K562 (cell line): ENCODE results near the gene HSPA4L. TPM values are rescaled to one million over a fixed set of nuclear protein-coding genes. Genes with fewer than 3 reads are reported as not detected.

Experiments used
- ATF1 ChIP-seq, 2 experiments: fragments of 450-650 bp in 1 of 2; IDR thresholded peaks; 2 replicates each; pipeline ENCODE4 v1.6.1; 2016; ENCODE audit warnings: missing compliant biosample characterization in 1 of 2, missing genetic modification characterization in 1 of 2
- CHCHD3 ChIP-seq: fragments of 250-450 bp; sonication (Bioruptor Pico); IDR thresholded peaks from 2 replicates; pipeline ENCODE4 v2.1.2; 2022; ENCODE audit warnings: mild to moderate bottlenecking
- ETS2 ChIP-seq: IDR thresholded peaks from 2 replicates; pipeline ENCODE4 v1.6.1; 2016; ENCODE audit warnings: borderline replicate concordance, missing genetic modification characterization, mild to moderate bottlenecking, moderate library complexity, missing compliant biosample characterization; ENCODE audit not compliant: poor library complexity, severe bottlenecking
- FOXJ3 ChIP-seq: sonication (generic); formaldehyde crosslinking; IDR thresholded peaks from 2 replicates; pipeline ENCODE4 v1.4.0; 2020; ENCODE audit warnings: mild to moderate bottlenecking, missing genetic modification reagents
- MAFG ChIP-seq: fragments of 450-650 bp; conservative IDR thresholded peaks from 2 replicates; pipeline ENCODE4 v1.6.1; 2016; ENCODE audit warnings: missing genetic modification characterization, missing compliant biosample characterization
- MCM3 ChIP-seq: fragments of 450-650 bp; IDR thresholded peaks from 2 replicates; pipeline ENCODE4 v1.6.1; 2016
- NFXL1 ChIP-seq: fragments of 450-650 bp; formaldehyde crosslinking; IDR thresholded peaks from 2 replicates; pipeline ENCODE4 v1.4.0; 2021; ENCODE audit warnings: mild to moderate bottlenecking
- NFYB ChIP-seq: IDR thresholded peaks from 2 replicates; pipeline ENCODE4 v1.6.1; 2011; ENCODE audit warnings: mild to moderate bottlenecking, moderate library complexity; ENCODE audit not compliant: insufficient read length; ENCODE audit errors: extremely low read depth
- POLR2A ChIP-seq: fragments of 450-650 bp; conservative IDR thresholded peaks from 2 replicates; pipeline ENCODE4 v1.6.1; 2016
- SMARCB1 ChIP-seq: IDR thresholded peaks from 2 replicates; pipeline ENCODE4 v1.6.1; 2011; ENCODE audit warnings: improper control_type of control experiment, low read depth; ENCODE audit not compliant: insufficient read length
- ZEB2 ChIP-seq: fragments of 450-650 bp; IDR thresholded peaks from 2 replicates; pipeline ENCODE4 v1.6.1; 2016
- ZNF232 ChIP-seq: sonication (generic); formaldehyde crosslinking; IDR thresholded peaks from 2 replicates; pipeline ENCODE4 v1.8.0; 2022; ENCODE audit warnings: mild to moderate bottlenecking, missing genetic modification reagents
- ZNF316 ChIP-seq: fragments of 450-650 bp; IDR thresholded peaks from 2 replicates; pipeline ENCODE4 v1.6.1; 2016
- ZNF778 ChIP-seq: fragments of 450-650 bp; formaldehyde crosslinking; IDR thresholded peaks from 2 replicates; pipeline ENCODE4 v1.4.0; 2020; ENCODE audit warnings: mild to moderate bottlenecking, moderate library complexity
- polyA plus RNA-seq, 8 experiments: library from polyadenylated mRNA; depleted of rRNA in 4 of 8; stranded (reverse) in 5 of 8; unstranded in 3 of 8; fragments of >200 nt; fragmentation: Nextera tagmentation in 2 of 8; fragmentation: Illumina TruSeq in 1 of 8; extraction: Ambion mirVana in 2 of 8; extraction: Trizol in 1 of 8; gene quantifications; 2 replicates each; pipeline versions ENCODE4 v1.2.1 to v1.2.3, GENCODE V29; 2011 to 2014; ENCODE audit warnings: inconsistent platforms in 1 of 8, missing spikeins in 1 of 8
- total RNA-seq, 7 experiments: library from RNA; depleted of rRNA in 6 of 7; stranded (reverse); fragments of >200 nt in 6 of 7; fragmentation: Illumina TruSeq in 2 of 7; extraction: Trizol in 2 of 7; gene quantifications; 2 replicates each; pipeline versions ENCODE4 v1.2.1 to v1.2.3, GENCODE V29; 2011 to 2021; ENCODE audit warnings: low replicate concordance in 1 of 7
- TF ChIP-seq, protein P1 (sequence below): sonication (generic); formaldehyde crosslinking; IDR thresholded peaks from 2 replicates; pipeline ENCODE4 v1.8.0; 2023; ENCODE audit warnings: mild to moderate bottlenecking, missing genetic modification reagents
- TF ChIP-seq, protein P2 (sequence below): sonication (generic); formaldehyde crosslinking; IDR thresholded peaks from 2 replicates; pipeline ENCODE4 v1.4.0; 2020; ENCODE audit warnings: mild to moderate bottlenecking, missing genetic modification reagents
- TF ChIP-seq, protein P3 (sequence below): fragments of 450-650 bp; IDR thresholded peaks from 2 replicates; pipeline ENCODE4 v1.6.1; 2017; ENCODE audit warnings: antibody characterized with exemption, mild to moderate bottlenecking
- TF ChIP-seq, protein P4 (sequence below): fragments of 450-650 bp; IDR thresholded peaks from 2 replicates; pipeline ENCODE4 v1.6.1; 2018; ENCODE audit warnings: mild to moderate bottlenecking, low read depth; ENCODE audit not compliant: partially characterized antibody

HSPA4L gene
- total and polyA plus RNA-seq, 9 of the 15 experiments (the other 6 are each of a cell fraction or from before 2014, with no cell fraction given), result 12.3 to 37.0 (median 21.7) TPM

DNA sequence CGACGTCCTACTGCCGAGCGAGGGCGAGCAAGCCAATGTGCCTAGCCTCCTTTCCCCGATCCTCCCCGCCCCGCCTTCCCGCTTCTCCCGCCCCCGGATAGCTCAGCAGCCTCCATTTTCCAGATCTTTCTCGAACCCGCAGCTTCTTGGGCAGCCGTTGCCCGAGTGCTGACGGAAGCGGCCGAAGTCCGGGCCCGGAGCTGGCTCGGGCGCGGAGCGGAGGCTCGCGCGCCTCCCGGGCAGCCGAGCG, 172 bp upstream of the HSPA4L start (continued):
- TF ChIP-seq, protein P1, sequence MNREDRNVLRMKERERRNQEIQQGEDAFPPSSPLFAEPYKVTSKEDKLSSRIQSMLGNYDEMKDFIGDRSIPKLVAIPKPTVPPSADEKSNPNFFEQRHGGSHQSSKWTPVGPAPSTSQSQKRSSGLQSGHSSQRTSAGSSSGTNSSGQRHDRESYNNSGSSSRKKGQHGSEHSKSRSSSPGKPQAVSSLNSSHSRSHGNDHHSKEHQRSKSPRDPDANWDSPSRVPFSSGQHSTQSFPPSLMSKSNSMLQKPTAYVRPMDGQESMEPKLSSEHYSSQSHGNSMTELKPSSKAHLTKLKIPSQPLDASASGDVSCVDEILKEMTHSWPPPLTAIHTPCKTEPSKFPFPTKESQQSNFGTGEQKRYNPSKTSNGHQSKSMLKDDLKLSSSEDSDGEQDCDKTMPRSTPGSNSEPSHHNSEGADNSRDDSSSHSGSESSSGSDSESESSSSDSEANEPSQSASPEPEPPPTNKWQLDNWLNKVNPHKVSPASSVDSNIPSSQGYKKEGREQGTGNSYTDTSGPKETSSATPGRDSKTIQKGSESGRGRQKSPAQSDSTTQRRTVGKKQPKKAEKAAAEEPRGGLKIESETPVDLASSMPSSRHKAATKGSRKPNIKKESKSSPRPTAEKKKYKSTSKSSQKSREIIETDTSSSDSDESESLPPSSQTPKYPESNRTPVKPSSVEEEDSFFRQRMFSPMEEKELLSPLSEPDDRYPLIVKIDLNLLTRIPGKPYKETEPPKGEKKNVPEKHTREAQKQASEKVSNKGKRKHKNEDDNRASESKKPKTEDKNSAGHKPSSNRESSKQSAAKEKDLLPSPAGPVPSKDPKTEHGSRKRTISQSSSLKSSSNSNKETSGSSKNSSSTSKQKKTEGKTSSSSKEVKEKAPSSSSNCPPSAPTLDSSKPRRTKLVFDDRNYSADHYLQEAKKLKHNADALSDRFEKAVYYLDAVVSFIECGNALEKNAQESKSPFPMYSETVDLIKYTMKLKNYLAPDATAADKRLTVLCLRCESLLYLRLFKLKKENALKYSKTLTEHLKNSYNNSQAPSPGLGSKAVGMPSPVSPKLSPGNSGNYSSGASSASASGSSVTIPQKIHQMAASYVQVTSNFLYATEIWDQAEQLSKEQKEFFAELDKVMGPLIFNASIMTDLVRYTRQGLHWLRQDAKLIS, result no peak
- TF ChIP-seq SMARCB1 (no peak), ETS2 (tag) (no peak), CHCHD3 (CRISPR knock-in tag) (no peak), MCM3 (no peak), MAFG (tag) (no peak), ATF1 (CRISPR knock-in tag; IDR thresholded peaks at IDR 0.05) (no peak), ATF1 (tag; IDR thresholded peaks at IDR 0.05) (no peak), ZNF316 (no peak), ZNF778 (no peak), NFXL1 (CRISPR knock-in tag) (no peak), POLR2A (no peak), FOXJ3 (no peak), ZEB2 (no peak), NFYB (no peak), ZNF232 (CRISPR knock-in tag) (no peak)
- TF ChIP-seq, protein P2, sequence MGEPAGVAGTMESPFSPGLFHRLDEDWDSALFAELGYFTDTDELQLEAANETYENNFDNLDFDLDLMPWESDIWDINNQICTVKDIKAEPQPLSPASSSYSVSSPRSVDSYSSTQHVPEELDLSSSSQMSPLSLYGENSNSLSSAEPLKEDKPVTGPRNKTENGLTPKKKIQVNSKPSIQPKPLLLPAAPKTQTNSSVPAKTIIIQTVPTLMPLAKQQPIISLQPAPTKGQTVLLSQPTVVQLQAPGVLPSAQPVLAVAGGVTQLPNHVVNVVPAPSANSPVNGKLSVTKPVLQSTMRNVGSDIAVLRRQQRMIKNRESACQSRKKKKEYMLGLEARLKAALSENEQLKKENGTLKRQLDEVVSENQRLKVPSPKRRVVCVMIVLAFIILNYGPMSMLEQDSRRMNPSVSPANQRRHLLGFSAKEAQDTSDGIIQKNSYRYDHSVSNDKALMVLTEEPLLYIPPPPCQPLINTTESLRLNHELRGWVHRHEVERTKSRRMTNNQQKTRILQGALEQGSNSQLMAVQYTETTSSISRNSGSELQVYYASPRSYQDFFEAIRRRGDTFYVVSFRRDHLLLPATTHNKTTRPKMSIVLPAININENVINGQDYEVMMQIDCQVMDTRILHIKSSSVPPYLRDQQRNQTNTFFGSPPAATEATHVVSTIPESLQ (CRISPR knock-in tag), result no peak
- TF ChIP-seq, protein P3, sequence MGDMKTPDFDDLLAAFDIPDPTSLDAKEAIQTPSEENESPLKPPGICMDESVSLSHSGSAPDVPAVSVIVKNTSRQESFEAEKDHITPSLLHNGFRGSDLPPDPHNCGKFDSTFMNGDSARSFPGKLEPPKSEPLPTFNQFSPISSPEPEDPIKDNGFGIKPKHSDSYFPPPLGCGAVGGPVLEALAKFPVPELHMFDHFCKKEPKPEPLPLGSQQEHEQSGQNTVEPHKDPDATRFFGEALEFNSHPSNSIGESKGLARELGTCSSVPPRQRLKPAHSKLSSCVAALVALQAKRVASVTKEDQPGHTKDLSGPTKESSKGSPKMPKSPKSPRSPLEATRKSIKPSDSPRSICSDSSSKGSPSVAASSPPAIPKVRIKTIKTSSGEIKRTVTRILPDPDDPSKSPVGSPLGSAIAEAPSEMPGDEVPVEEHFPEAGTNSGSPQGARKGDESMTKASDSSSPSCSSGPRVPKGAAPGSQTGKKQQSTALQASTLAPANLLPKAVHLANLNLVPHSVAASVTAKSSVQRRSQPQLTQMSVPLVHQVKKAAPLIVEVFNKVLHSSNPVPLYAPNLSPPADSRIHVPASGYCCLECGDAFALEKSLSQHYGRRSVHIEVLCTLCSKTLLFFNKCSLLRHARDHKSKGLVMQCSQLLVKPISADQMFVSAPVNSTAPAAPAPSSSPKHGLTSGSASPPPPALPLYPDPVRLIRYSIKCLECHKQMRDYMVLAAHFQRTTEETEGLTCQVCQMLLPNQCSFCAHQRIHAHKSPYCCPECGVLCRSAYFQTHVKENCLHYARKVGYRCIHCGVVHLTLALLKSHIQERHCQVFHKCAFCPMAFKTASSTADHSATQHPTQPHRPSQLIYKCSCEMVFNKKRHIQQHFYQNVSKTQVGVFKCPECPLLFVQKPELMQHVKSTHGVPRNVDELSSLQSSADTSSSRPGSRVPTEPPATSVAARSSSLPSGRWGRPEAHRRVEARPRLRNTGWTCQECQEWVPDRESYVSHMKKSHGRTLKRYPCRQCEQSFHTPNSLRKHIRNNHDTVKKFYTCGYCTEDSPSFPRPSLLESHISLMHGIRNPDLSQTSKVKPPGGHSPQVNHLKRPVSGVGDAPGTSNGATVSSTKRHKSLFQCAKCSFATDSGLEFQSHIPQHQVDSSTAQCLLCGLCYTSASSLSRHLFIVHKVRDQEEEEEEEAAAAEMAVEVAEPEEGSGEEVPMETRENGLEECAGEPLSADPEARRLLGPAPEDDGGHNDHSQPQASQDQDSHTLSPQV, result 0 out of 2 replicates have a peak, but pooled peaks have one; percentile 17
- TF ChIP-seq, protein P4, sequence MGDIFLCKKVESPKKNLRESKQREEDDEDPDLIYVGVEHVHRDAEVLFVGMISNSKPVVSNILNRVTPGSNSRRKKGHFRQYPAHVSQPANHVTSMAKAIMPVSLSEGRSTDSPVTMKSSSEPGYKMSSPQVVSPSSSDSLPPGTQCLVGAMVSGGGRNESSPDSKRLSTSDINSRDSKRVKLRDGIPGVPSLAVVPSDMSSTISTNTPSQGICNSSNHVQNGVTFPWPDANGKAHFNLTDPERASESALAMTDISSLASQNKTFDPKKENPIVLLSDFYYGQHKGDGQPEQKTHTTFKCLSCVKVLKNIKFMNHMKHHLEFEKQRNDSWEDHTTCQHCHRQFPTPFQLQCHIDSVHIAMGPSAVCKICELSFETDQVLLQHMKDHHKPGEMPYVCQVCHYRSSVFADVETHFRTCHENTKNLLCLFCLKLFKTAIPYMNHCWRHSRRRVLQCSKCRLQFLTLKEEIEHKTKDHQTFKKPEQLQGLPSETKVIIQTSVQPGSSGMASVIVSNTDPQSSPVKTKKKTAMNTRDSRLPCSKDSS, result no peak
